Keratinocyte (primary cell): ENCODE results near the gene RPL35A. TPM values are rescaled to one million over a fixed set of nuclear protein-coding genes. Genes with fewer than 3 reads are reported as not detected.

Source experiments
- DNase-seq: peaks from one replicate; pipeline ENCODE4 v3.0.0-alpha.2; 2011; ENCODE audit warnings: low read depth, missing footprints, low spot score
- FAIRE-seq: peaks from 2 replicates; lab custom pipeline; 2011; peaks lifted over from hg19 to GRCh38; lab: Jason Lieb, UNC
- H2AFZ ChIP-seq: 2 replicates; pipeline ENCODE4 v1.6.0; 2012; ENCODE audit warnings: low read length, control low read depth, inconsistent platforms; ENCODE audit not compliant: control insufficient read depth
- H3K27ac ChIP-seq: 2 replicates; pipeline ENCODE4 v1.5.1; 2011; ENCODE audit warnings: low read length; ENCODE audit not compliant: control insufficient read depth, insufficient read depth
- H3K27me3 ChIP-seq: 3 replicates; pipeline ENCODE4 v1.6.0; 2011; ENCODE audit warnings: low read length; ENCODE audit not compliant: control insufficient read depth, insufficient read depth; ENCODE audit errors: extremely low read depth
- H3K36me3 ChIP-seq, 2 experiments: 2 replicates in 1 of 2; 3 replicates in 1 of 2; pipeline ENCODE4 v1.5.1; 2011; ENCODE audit warnings: low read length in 2 of 2, mild to moderate bottlenecking in 1 of 2; ENCODE audit not compliant: control insufficient read depth in 2 of 2, insufficient read depth in 2 of 2; ENCODE audit errors: extremely low read depth in 1 of 2
- H3K4me1 ChIP-seq: 3 replicates; pipeline ENCODE4 v1.5.1; 2011; ENCODE audit warnings: low read length; ENCODE audit not compliant: control insufficient read depth, insufficient read depth; ENCODE audit errors: extremely low read depth
- H3K4me2 ChIP-seq: 3 replicates; pipeline ENCODE4 v1.6.0; 2011; ENCODE audit warnings: low read depth, low read length; ENCODE audit not compliant: control insufficient read depth, insufficient read depth; ENCODE audit errors: extremely low read depth
- H3K4me3 ChIP-seq, 3 experiments: fragments of 200-600 bp in 1 of 3; sonication (generic) in 1 of 3; 2 replicates in 2 of 3; 3 replicates in 1 of 3; pipeline ENCODE4 v1.5.1; 2011 to 2016; ENCODE audit warnings: low read length in 3 of 3, mild to moderate bottlenecking in 3 of 3, control low read depth in 2 of 3, inconsistent platforms in 1 of 3, low read depth in 1 of 3, mixed read lengths in 1 of 3, mixed run types in 1 of 3, moderate library complexity in 1 of 3; ENCODE audit not compliant: control insufficient read depth in 2 of 3, insufficient read depth in 2 of 3; ENCODE audit errors: extremely low read depth in 1 of 3
- H3K79me2 ChIP-seq: 2 replicates; pipeline ENCODE4 v1.6.0; 2012; ENCODE audit warnings: low read length; ENCODE audit not compliant: control insufficient read depth, insufficient read depth
- H3K9ac ChIP-seq: 3 replicates; pipeline ENCODE4 v1.6.0; 2011; ENCODE audit warnings: low read length; ENCODE audit not compliant: control insufficient read depth, insufficient read depth; ENCODE audit errors: extremely low read depth
- H3K9me1 ChIP-seq: 3 replicates; pipeline ENCODE4 v1.6.0; 2011; ENCODE audit warnings: low read length; ENCODE audit not compliant: control insufficient read depth, insufficient read depth; ENCODE audit errors: extremely low read depth
- H3K9me3 ChIP-seq: 2 replicates; pipeline ENCODE4 v1.5.1; 2012; ENCODE audit warnings: low read depth, low read length; ENCODE audit not compliant: control insufficient read depth
- H4K20me1 ChIP-seq: 3 replicates; pipeline ENCODE4 v1.6.0; 2011; ENCODE audit warnings: low read length; ENCODE audit not compliant: control insufficient read depth, insufficient read depth; ENCODE audit errors: extremely low read depth
- EZH2 ChIP-seq: IDR thresholded peaks from one replicate; pipeline ENCODE4 v1.6.1; 2012; ENCODE audit warnings: inconsistent platforms, mild to moderate bottlenecking, low read length, moderate library complexity
- dilution Hi-C: fragments of 300-500 bp; cut with MboI; formaldehyde crosslinking; loops from one replicate; pipeline ENCODE4 v1.7.0; 2020; ENCODE audit warnings: low sequenced_read_pairs; ENCODE audit not compliant: extremely low pct_ligation_motif_present
- polyA plus RNA-seq, 5 experiments: library from polyadenylated mRNA; depleted of rRNA in 3 of 5; stranded (reverse) in 3 of 5; stranded (forward) in 1 of 5; unstranded in 1 of 5; fragments of >200 nt; gene quantifications; 1 replicate in 1 of 5; 2 replicates in 3 of 5; 3 replicates in 1 of 5; pipeline versions ENCODE4 v1.2.1 to v1.2.3, GENCODE V29; 2011 to 2012; ENCODE audit warnings: missing spikeins in 2 of 5, low read depth in 1 of 5, low replicate concordance in 1 of 5
- TF ChIP-seq, protein P1 (sequence below), 3 experiments: IDR thresholded peaks in 1 of 3; conservative IDR thresholded peaks in 1 of 3; optimal IDR thresholded peaks in 1 of 3; 2 replicates in 2 of 3; 3 replicates in 1 of 3; pipeline versions ENCODE3 to v1.5.1; 2011; ENCODE audit warnings: low read length in 3 of 3, mild to moderate bottlenecking in 3 of 3, moderate library complexity in 2 of 3, control low read depth in 1 of 3, inconsistent platforms in 1 of 3; ENCODE audit not compliant: insufficient read depth in 2 of 3; ENCODE audit errors: extremely low read depth in 1 of 3

The RPL35A gene
- polyA plus RNA-seq, 1 donor (not counting 4 experiments of a cell fraction or from before 2014, with no cell fraction given): 1,184 TPM

DNA sequence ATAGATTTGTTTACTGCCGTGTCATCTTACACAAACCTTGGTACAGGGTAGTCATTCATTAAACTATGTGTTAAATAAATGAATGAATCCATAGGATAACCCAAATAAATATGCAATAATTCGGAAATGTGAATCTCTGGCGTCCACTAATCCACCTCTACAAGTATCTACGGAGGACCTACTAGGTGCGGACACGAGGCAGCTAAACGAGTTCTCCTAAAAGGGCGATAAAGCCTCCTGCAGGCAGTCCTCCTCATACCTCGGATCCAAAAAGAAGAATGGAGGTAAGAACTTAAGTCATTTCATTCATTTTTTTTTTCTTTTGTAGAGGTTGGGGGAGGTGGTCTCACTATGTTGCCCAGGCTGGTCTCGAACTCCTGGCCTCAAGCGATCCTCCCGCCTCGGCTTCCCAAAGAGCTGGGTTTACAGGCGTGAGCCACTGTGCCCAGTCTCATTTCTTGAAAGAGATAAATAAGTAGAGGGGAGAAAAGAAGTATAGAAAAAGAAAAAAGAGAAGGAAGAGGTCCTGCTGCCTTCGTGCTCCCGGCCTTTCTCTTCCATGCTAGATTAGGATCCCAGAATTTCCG, 706 bp upstream of the RPL35A start:
- Histone ChIP-seq H4K20me1 (peaks cover 9% of the 10 kb centered on the region), H3K79me2 (peaks cover 42% of the 10 kb centered on the region), H3K36me3 (peaks cover 20 to 36% of the 10 kb centered on the region in 2 experiments), H3K27ac (peak overlapping the region; percentile 99), H3K9me1 (no peaks in the 10 kb centered on the region), H3K9ac (peak overlapping the region; percentile 99), H3K27me3 (no peaks in the 10 kb centered on the region), H3K9me3 (no peaks in the 10 kb centered on the region), H3K4me3 (peak overlapping the region; percentile 54 to 100 (median 68)), H3K4me2 (peak overlapping the region; percentile 96), H3K4me1 (peaks cover 22% of the 10 kb centered on the region), H2AFZ (peak overlapping the region; percentile 45)
- TF ChIP-seq, protein P1, sequence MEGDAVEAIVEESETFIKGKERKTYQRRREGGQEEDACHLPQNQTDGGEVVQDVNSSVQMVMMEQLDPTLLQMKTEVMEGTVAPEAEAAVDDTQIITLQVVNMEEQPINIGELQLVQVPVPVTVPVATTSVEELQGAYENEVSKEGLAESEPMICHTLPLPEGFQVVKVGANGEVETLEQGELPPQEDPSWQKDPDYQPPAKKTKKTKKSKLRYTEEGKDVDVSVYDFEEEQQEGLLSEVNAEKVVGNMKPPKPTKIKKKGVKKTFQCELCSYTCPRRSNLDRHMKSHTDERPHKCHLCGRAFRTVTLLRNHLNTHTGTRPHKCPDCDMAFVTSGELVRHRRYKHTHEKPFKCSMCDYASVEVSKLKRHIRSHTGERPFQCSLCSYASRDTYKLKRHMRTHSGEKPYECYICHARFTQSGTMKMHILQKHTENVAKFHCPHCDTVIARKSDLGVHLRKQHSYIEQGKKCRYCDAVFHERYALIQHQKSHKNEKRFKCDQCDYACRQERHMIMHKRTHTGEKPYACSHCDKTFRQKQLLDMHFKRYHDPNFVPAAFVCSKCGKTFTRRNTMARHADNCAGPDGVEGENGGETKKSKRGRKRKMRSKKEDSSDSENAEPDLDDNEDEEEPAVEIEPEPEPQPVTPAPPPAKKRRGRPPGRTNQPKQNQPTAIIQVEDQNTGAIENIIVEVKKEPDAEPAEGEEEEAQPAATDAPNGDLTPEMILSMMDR (optimal IDR thresholded peaks at IDR 0.05 in 1 of 3, IDR thresholded peaks at IDR 0.05 in 1 of 3, conservative IDR thresholded peaks at IDR 0.05 in 1 of 3; ENCODE audit: extremely low read depth in 1 of 3, insufficient read depth in 2 of 3, low read length in 3 of 3): no peak
- no peak for TF ChIP-seq EZH2
- DNase-seq: no peak
- FAIRE-seq: no peak
- dilution Hi-C loops: no loop called here

DNA sequence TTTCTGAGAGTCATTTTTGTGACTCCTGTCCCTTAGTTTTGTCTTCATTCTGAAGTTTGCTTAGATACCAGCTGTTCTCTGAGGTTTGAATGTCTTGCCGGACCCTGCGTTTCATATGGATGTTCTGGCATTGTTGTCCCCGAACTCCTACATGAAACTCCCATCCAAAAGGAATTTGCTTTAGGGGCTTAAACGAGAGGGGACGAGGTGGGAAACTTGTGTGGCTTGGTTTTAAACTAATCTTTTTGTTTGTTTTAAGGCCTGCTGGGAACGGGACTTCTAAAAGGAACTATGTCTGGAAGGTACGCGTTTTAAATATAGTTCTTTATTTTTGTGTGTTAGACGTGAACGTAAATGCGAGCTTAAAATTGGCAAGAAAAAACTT, 679 bp downstream of the RPL35A start:
- H3K4me1 ChIP-seq: peaks cover 22% of the 10 kb centered on the region
- H3K79me2 ChIP-seq: peaks cover 44% of the 10 kb centered on the region
- H2AFZ ChIP-seq: no peak overlapping the region

More for the DNA sequence above, 679 bp downstream of the RPL35A start:
- H3K9me1 ChIP-seq: no peaks in the 10 kb centered on the region
- DNase-seq (no peak), FAIRE-seq (no peak)
- no peaks in the 10 kb centered on the region for H3K9me3 ChIP-seq
- H3K27ac ChIP-seq: peak overlapping the region; percentile 99
- H3K36me3 ChIP-seq: peaks cover 27 to 45% of the 10 kb centered on the region in 2 experiments
- peak overlapping the region; percentile 54 to 100 (median 100) for H3K4me3 ChIP-seq
- no peak for TF ChIP-seq EZH2
- dilution Hi-C loops: no loop called here
- H4K20me1 ChIP-seq: peaks cover 9% of the 10 kb centered on the region
- H3K4me2 ChIP-seq: peak overlapping the region; percentile 96
- peak overlapping the region; percentile 99 for H3K9ac ChIP-seq
- H3K27me3 ChIP-seq: no peaks in the 10 kb centered on the region
